Skin epidermis (tissue), 12 donors: Measurements from ENCODE around the gene DNAJC1.
"Not testable (repeated sequence)": the region's sequence is repeated elsewhere in the genome, so short reads cannot be mapped to it uniquely, and the experiment has no call there.

Experiments used
- H3K27ac ChIP-seq, 21 experiments: fragments of 200-600 bp; sonication (generic) in 11 of 21; one replicate each; pipeline ENCODE4 v1.5.0; 2020; ENCODE audit warnings: mild to moderate bottlenecking in 3 of 21, inconsistent platforms in 2 of 21, moderate library complexity in 2 of 21
- H3K4me3 ChIP-seq, 7 experiments: fragments of 200-600 bp; sonication (generic) in 2 of 7; one replicate each; pipeline ENCODE4 v1.5.0; 2020; ENCODE audit warnings: inconsistent platforms in 2 of 7, mild to moderate bottlenecking in 2 of 7, moderate library complexity in 1 of 7

The DNAJC1 gene

DNA sequence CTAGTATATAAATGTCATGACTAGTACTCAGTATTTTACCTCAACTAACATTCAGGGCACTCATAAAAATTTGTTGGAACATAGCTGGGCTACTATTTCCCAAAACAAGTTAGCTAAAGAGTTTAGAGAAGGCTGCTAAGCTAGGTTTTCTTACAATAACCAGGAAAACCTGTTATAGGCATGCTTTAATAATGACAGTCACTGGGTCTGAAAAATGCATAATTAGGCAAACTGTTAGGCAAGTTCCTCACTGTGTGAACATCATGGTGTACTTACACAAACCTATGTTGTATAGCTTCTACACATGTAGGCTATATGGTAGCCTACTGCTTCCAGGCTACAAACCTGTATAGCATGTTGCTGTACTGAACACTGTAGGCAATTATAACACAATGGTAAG is 79.0 kb downstream of the DNAJC1 start:
- Histone ChIP-seq H3K4me3 (no peak overlapping the region), H3K27ac (no peak overlapping the region)

DNA sequence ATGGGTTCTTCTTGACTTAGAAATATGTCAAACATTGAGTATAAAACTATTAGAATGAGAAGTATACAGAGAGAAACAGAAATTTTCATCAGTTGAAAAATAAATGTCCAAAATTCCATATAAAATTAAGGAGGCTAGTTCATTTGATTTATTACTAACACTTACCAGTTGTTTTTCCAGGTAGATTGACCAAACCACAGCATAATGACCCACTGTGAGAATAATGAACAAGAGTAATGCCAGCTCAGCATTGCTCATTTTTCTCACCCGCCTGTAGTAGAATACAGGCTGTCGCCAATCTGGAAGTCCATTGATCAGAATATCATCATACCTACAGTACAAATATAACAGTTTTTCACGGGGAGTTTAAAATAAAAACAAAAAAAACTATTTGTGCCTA is 82.9 kb downstream of the DNAJC1 start:
- Histone ChIP-seq H3K4me3 (no peak overlapping the region), H3K27ac (no peak overlapping the region)

DNA sequence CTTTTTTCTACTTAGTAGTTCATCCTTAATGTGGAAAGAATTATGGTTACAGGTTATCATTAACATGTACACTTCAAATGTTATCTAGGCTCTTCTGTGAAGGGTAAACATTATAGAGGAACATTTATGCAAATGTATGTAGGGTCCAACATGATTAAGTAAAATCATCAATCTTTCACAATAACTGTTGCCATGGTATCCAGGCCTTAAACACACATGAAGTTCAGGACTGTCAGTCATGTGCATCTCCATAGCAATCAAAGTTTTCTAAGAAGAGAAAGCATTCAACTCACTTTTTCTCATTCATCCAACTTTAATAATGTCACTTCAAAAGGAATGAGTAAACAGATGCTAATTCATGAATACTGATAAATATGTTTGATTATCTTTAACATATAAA is 83.6 kb downstream of the DNAJC1 start:
- Histone ChIP-seq H3K4me3 (no peak overlapping the region), H3K27ac (no peak overlapping the region)

DNA sequence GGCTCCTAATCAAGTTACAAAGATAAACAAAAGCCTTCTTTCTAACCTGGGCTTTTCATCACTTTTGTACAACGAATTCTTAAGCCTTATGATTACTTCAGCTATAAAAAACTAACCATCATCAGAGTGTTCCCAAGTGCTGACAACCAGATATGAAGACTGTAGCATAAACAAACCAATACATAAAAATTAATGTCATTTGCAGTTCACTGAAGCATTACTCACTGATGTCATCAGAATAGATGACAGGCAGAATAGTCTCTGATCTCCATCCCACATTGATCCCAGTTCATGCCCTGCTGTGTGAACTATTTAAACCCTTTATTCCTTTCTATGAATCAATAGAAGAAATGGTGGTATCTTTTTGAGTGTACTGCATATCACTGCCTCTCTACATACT is 84.4 kb downstream of the DNAJC1 start:
- Histone ChIP-seq H3K4me3 (no peak overlapping the region), H3K27ac (no peak overlapping the region)

DNA sequence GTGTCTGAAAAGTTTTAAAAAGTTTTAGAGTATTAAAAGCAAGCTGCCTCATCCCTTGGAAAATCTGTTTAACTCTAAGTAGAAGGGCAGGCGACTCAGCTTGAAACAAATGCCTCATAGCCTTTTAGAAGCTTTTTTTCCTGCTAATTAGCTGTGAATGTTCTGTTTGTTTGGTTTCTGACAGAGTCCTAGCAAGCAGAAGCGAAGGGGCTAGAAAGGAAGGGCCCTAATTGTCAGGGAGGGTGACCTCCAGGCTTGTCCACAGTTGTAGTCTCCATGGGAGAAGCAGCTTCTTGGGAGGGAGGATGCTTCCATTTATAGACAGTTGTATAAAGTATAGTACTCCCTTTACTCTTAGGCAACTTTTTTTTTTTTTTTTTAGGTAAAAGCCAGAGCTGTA is 90.9 kb downstream of the DNAJC1 start:
- Histone ChIP-seq H3K27ac (no peak overlapping the region), H3K4me3 (no peak overlapping the region)

DNA sequence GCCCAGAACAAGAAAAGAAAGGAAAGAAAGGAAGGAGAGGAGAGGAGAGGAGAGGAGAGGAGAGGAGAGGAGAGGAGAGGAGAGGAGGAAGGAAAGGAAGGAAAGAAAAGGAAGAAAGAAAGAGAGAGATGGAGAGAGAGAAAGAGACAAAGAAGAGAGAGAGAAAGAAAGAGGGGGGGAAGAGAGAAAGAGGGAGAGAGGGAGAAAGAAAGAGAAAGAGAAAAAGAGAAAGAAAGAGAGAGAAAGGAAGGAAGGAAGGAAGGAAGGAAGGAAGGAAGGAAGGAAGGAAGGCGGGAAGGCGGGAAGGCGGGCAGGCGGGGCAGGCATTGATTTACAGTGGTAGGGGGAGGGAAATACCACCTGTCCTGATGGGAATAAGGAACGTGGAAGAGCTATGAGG is 92.7 kb downstream of the DNAJC1 start:
- no peak overlapping the region for H3K27ac ChIP-seq
- H3K4me3 ChIP-seq, result no peak overlapping the region

DNA sequence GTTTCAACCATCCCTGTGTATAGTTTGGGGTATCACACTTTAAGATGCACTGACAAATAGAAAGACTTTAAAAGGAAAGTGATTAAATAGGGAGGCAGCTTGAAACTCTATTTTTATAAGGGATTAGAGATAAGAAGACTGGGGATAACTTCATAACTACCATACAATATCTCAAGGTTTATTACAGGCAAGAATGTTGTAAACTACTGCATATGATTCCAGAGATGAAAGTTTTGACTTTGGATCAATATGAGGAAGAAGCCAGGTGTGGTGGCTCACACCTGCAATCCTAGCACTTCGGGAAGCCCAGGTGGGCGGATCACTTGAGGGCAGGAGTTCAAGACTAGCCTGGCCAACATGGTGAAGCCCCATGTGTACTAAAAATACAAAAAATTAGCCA is 96.1 kb downstream of the DNAJC1 start:
- H3K27ac ChIP-seq, result no peak overlapping the region
- H3K4me3 ChIP-seq, result no peak overlapping the region

DNA sequence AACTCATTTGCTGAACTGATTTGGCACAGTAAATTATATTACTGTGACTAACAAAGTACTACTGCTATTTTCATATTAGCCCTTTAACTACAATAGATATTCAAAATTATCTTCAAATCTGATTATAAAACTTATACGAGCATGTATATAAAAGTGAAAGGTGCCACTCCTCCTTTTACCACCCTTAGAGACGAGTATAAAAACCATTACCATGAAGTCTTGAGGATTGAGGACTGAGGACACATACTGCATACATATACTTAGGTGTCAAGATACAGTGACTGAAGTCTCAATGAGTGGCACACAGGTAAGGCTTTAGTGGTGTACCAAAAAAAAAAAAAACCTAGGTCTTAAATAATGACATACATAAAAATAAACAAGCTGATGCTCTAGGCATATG is 98.6 kb downstream of the DNAJC1 start:
- H3K27ac ChIP-seq, result no peak overlapping the region
- H3K4me3 ChIP-seq, result no peak overlapping the region

DNA sequence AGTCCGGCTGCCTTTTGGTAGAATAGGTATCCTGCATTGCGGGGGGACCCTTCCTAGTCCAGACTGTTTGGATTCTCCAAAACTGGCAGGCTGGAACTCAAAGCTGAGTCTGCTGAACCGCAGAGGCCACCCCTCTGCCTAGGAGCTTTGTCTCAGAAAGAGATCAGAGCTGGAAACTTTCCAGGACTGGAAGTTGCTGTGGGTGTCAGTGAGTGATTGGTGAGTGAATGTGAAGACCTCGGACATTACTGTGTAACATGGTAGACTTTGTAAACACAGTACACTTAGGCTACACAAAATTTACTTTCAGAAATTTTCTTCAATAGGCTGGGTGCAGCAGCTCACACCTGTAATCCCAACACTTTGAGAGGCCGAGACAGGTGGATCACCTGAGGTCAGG is 103.8 kb downstream of the DNAJC1 start:
- H3K4me3 ChIP-seq, result no peak overlapping the region
- no peak overlapping the region for H3K27ac ChIP-seq

DNA sequence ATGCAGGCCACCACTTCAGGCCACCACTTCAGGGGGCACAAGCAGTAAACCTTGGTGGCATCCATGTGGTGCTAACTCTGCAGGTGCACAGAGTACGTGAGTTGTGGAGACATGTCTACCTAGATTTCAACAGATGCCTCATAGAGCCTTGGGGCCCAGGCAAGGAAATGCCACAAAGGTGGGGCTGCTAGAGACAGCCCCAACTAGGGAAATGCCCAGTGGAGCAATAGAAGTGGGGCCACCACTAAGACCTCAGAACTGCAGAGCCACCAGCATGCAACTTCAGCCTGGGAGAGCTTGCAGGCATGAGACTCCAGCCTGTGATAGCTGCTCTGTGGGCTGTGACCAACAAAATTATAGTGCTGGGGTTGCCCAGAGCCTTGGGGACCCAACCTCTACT is 107.6 kb downstream of the DNAJC1 start:
- H3K4me3 ChIP-seq, result no peak overlapping the region
- no peak overlapping the region for H3K27ac ChIP-seq

DNA sequence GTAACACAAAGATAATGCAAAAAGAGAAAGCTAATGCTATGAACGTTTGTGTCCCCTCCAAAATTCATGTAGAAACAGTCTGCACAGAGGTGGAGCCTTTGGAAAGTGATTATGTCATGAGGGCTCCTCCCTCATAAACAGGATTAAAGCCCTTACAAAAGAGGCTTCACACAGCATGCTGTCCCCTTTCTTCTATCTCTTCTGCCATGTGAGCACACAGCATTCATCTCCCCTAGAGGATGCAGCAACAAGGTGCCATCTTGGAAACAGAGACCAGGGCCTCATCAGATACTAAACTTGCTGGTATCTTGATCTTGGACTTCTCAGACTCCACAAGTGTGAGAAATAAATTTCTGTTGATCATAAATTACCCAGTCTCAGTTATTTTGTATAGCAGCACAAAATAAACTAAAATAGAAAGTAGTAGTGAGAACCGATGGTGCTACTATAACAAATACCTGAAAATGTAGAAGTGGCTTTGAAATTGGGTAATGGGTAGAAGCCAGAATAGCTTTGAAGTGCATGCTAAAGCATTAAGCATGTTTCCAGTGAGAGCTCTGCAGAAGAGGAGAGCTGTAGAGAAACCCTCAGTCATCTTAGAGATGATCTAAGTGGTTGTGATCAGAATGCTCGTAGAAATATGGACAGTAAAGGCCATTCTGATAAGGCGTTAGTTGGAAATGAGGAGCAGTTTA is 108.7 kb downstream of the DNAJC1 start:
- no peak overlapping the region for H3K4me3 ChIP-seq
- H3K27ac ChIP-seq, result no peak overlapping the region

DNA sequence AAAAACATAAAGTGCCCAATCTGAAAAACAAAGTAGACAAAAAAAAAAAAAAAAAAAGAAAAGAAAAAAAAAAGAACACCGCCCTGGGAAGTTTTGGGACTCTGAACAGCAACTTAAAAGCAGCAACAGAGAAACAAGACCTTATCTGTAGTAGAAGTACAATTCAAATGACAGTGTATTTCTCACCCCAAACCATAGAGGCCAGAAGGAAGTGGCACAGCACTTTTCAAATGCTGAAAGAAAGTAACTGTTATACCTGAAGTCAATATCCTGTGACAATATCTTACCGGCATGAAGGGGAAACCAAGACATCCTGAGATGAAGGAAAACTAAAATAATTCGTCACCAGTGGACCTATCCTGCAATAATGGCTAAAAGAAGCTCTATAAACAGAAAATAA is 112.1 kb downstream of the DNAJC1 start:
- H3K4me3 ChIP-seq, result no peak overlapping the region
- no peak overlapping the region for H3K27ac ChIP-seq

DNA sequence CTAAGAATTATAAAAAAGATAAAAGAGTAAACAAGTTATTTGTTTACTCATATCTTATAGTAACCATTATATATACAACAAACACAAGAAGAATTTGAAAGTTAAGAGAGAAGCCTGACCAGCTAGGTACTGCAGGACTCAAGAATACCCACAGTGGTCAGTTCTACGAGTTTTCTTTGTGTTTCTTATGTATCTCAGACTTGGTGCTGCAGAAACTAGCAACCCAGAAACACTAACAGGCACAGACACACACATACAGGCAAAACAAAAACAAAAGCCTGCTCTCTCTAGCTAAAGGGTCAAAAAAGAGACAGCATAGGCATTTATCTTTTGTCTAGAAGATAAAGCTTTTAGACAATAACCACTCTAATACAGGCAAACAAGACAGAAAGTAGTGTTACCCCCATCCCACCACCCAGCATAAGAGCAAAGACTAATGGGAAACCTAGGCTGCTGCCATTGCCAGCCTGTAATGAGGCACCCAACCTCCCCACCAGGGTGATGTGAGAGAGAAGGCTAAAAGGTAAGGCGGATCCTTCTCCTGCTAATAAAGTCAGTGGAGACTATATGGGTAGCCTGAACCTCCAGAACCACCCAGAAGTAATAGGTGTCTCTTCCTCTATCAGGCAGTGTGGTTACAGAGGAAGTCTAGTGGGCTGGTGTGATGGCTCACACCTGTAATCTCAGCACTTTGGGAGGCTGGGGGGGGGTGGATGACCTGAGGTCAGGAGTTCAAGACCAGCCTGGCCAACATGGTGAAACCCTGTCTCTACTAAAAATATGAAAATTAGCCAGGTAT is 113.9 kb downstream of the DNAJC1 start:
- Histone ChIP-seq H3K27ac (no peak overlapping the region), H3K4me3 (no peak overlapping the region)

DNA sequence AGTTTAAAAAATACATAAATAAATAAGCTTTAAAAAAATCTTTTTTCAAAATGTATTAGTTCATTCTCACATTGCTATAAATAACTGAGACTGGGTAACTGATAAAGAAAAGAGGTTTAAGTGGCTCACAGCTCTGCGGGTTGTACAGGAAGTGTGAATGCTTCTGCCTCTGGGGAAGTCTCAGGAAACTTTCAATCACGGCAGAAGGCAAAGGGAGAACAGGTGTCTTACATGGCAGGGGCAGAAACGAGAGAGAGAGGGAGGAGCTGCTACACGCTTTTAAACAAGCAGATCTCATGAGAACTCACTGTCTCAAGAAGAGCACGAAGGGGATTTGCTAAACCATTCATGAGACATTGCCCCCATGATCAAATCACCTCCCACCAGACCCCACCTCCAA is 114.6 kb downstream of the DNAJC1 start:
- no peak overlapping the region for H3K27ac ChIP-seq

DNA sequence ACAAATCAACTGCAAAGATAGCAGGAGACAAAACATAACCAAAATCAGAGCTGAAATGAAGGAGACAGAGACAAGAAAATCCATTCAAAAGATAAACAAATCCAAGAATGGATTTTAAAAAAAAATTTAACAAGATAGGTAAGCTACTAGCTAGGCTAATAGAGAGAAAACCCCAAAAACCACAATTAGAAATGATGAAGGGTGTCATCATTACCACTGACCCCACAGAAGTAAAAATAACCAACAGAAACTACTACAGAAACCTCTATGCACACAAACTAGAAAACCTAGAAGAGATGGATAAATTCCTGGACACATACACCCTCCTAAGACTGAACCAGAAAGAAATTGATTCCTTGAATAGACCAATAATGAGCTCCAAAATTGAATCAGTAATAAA is 117.6 kb downstream of the DNAJC1 start:
- no peak overlapping the region for H3K4me3 ChIP-seq
- no peak overlapping the region for H3K27ac ChIP-seq

More for the DNA sequence above, 114.6 kb downstream of the DNAJC1 start:
- no peak overlapping the region for H3K4me3 ChIP-seq

DNA sequence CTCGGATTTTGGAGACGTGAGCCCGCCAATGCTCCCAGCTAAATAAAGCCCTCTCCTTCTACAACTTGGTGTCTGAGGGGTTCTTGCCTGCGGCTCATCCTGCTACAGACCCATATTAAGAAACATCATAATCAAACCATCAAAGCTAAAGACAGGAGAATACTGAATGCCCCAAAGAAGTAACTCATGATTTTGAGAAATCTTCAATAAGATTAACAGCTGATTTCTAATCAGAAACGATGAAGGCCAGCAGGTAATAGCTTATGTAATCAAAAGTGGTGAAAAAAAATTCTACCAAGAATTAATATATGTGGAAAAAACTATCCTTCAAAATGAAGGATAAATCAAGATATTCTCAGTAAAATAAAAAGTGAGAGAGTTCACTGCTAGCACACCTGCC is 130.3 kb downstream of the DNAJC1 start:
- Histone ChIP-seq H3K27ac (no peak overlapping the region), H3K4me3 (no peak overlapping the region)

DNA sequence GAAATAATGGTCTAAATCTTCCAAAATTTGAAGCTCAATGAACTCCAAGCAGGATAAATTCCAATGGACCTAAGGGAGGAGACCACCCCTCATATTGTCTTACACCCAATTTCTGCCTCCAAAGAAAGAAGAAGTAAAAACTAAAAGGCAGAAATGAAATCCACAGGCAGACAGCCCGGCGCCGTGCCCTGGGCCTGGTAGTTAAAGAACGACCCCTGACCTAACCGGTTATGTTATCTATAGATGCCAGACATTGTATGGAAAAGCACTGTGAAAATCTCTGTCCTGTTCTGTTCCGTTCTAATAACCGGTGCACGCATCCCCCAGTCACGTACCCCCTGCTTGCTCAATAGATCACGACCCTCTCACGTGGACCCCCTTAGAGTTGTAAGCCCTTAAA is 130.8 kb downstream of the DNAJC1 start:
- not testable (repeated sequence) for H3K27ac ChIP-seq, H3K4me3 ChIP-seq

DNA sequence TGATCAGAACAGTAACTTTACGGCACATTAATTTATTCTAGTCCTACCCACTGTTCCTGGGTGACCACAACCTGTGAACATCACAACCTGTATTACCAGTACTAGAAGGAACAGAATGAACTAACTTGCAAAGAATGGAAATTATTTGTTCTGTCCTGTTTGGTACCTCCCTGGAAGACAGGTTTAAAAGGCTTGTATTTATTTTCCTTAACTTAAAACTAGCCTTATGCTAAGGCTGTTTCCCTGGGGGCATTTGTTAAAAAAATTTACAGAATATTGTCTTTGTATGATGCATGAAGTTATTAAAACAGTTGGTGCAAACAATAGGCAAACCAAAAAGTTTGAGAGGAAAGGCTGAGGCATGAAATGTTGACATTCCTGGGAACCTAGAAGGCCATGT is 132.7 kb downstream of the DNAJC1 start:
- no peak overlapping the region for H3K27ac ChIP-seq

DNA sequence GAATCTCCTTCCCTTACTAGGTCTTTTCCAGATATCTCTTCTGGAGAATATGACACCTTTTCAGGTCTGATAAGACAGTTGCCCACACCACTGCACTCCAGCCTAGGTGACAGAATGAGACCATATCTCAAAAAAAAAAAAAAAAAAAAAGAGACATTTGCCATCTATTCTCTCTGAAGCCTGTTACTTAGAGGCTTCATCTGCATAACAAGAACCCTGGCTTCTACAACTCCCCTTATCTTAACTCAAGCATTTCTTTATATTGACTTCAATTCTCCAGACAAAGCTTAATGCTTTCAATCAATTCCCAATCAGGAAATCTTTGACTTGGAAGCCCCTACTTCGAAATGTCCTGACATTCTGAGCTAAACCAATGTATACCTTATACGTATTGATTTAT is 134.4 kb downstream of the DNAJC1 start:
- not testable (repeated sequence) for H3K27ac ChIP-seq, H3K4me3 ChIP-seq

More for the DNA sequence above, 132.7 kb downstream of the DNAJC1 start:
- no peak overlapping the region for H3K4me3 ChIP-seq

DNA sequence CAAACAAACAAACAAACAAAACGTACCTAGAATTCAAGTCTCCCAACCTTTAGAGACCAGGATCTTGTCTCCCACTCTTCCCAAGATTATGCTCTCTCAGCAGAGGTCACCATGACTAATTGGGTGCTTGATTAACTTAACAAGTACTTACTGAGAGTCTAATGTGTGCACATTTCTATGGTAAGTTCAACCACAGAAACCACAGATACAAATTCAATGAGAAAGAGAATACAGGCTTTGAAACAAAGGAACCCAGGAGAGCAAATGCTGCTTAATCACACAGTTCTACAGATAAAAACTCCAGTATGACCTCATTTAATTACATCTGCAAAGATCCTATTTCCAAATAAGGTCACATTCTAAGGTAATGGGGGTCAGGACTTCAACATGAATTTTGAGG is 142.8 kb downstream of the DNAJC1 start:
- no peak overlapping the region for H3K4me3 ChIP-seq
- no peak overlapping the region for H3K27ac ChIP-seq

DNA sequence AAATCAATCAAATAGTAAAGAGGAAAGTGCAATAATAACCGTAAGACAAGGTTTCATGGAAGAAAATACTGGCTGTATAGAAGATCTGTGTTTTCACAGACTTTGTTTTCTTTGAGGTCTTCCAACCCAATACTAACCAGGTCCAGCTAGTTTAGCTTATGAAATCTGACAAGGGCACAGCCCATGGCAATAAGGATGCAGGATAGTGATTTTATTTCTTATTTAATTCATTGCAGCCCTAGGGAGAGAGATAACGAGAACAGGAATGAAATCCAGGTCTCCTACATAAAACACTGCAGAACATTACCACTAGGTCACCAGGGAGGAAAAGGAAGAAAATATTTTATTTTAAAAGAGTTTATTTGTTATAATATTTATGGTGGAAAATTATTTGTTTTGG is 145.1 kb downstream of the DNAJC1 start:
- H3K4me3 ChIP-seq, result no peak overlapping the region
- H3K27ac ChIP-seq, result no peak overlapping the region

DNA sequence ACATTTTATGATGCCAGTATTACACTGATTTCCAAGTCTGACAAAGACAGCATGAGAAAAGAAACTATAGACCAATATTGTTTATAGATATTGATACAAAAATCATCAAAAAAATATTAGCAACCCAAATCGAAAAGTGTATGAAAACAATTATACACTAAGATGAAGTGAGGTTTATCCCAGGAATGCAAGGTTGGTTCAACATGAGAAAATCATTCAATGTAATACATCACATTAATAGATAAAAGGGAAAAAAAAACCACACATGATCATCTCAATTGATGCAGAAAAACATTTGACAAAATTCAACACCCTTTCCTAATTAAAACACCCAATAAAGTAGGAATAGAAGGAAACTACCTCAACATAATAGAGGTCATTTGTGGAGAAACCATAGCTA is 153.9 kb downstream of the DNAJC1 start:
- H3K4me3 ChIP-seq, result no peak overlapping the region

More for the DNA sequence above, 153.9 kb downstream of the DNAJC1 start:
- H3K27ac ChIP-seq, result no peak overlapping the region
